ENCODE data around the gene ESCO1. TPM values are rescaled to one million over a fixed set of nuclear protein-coding genes. Genes with fewer than 3 reads are reported as not detected.
"Not testable (repeated sequence)": the region's sequence is repeated elsewhere in the genome, so short reads cannot be mapped to it uniquely, and the experiment has no call there.

Gene ESCO1
- total RNA-seq, 1 experiment from 2014 or later = 23.0 TPM

- no peak overlapping the region for H3K27ac Mint-ChIP-seq (ENCODE audit: unreplicated experiment)
- POLR2A ChIA-PET = interaction anchor here (0.7 kb wide), 1 partner anchor 49 kb away, joined by 3 read pairs; no protein-coding TSS in a partner anchor
These were observed 2.9 kb downstream of the ESCO1 start for GRCh38 chr18:21597620-21598019.

GRCh38 chr18:21593540-21594257, 6.8 kb downstream of the ESCO1 start:
- Mint-ChIP-seq H3K27ac (ENCODE audit: unreplicated experiment) (no peak overlapping the region), H3K27me3 (ENCODE audit: insufficient read depth, unreplicated experiment) (no peaks in the 10 kb centered on the region), H3K4me1 (ENCODE audit: low read depth, unreplicated experiment) (peaks cover 9% of the 10 kb centered on the region), H3K36me3 (ENCODE audit: insufficient read depth, unreplicated experiment) (peaks cover 27% of the 10 kb centered on the region), H3K9me3 (ENCODE audit: unreplicated experiment) (no peaks in the 10 kb centered on the region), H3K4me3 (ENCODE audit: unreplicated experiment) (no peak overlapping the region)
- ChIA-PET POLR2A (no interaction called here), CTCF (no interaction called here)
- no peak for TF ChIP-seq CTCF (IDR thresholded peaks at IDR 0.05; ENCODE audit: insufficient read depth in 1 of 2, low read depth in 1 of 2, low read length in 1 of 2, severe bottlenecking in 1 of 2, unreplicated experiment in 1 of 2)
- H3K27me3 ChIP-seq (replicated peaks; ENCODE audit: control insufficient read depth, insufficient read depth, low read length) = no peaks in the 10 kb centered on the region
- H3K9me3 ChIP-seq = no peaks in the 10 kb centered on the region
- no peak overlapping the region for H3K4me3 ChIP-seq (ENCODE audit: low read depth, low read length)
- intact Hi-C loops (cut with micrococcal nuclease; ENCODE audit: unreplicated experiment) = loop anchor here (10.0 kb wide), 1 partner anchor 49 kb away; no protein-coding TSS in a partner anchor
- BruUV-seq (replicated peaks) = no TSS peak
- no peaks in the 10 kb centered on the region for H3K36me3 ChIP-seq (ENCODE audit: control insufficient read depth, insufficient read depth, low read length)
- peak in 1 of 2 experiments; percentile 11 for DNase-seq
- peaks cover 4% of the 10 kb centered on the region; the same call in 1 of the 2 replicates for H3K4me1 ChIP-seq

More at GRCh38 chr18:21597620-21598019, 2.9 kb downstream of the ESCO1 start:
- intact Hi-C loops (cut with micrococcal nuclease; ENCODE audit: unreplicated experiment) = loop anchor here (10.0 kb wide), 1 partner anchor 53 kb away; no protein-coding TSS in a partner anchor
- no peaks in the 10 kb centered on the region for H3K27me3 ChIP-seq (replicated peaks; ENCODE audit: control insufficient read depth, insufficient read depth, low read length)
- H3K4me3 ChIP-seq (ENCODE audit: low read depth, low read length) = no peak overlapping the region
- no peaks in the 10 kb centered on the region for H3K36me3 ChIP-seq (ENCODE audit: control insufficient read depth, insufficient read depth, low read length)
- H3K9me3 ChIP-seq = no peaks in the 10 kb centered on the region
- Mint-ChIP-seq H3K4me1 (ENCODE audit: low read depth, unreplicated experiment) (peaks cover 6% of the 10 kb centered on the region), H3K9me3 (ENCODE audit: unreplicated experiment) (no peaks in the 10 kb centered on the region), H3K4me3 (ENCODE audit: unreplicated experiment) (no peak overlapping the region), H3K27me3 (ENCODE audit: insufficient read depth, unreplicated experiment) (no peaks in the 10 kb centered on the region), H3K36me3 (ENCODE audit: insufficient read depth, unreplicated experiment) (peaks cover 25% of the 10 kb centered on the region)
- no peak for TF ChIP-seq CTCF (IDR thresholded peaks at IDR 0.05; ENCODE audit: insufficient read depth in 1 of 2, low read depth in 1 of 2, low read length in 1 of 2, severe bottlenecking in 1 of 2, unreplicated experiment in 1 of 2)
- DNase-seq = no peak
- BruUV-seq (replicated peaks) = no TSS peak
- H3K4me1 ChIP-seq = peaks cover 4% of the 10 kb centered on the region; the same call in 1 of the 2 replicates
- CTCF ChIA-PET = interaction anchor here (1.5 kb wide), 1 partner anchor 15 kb away, joined by 3 read pairs; the partner anchor contains the start of gene SNRPD1

- H3K9me3 Mint-ChIP-seq (ENCODE audit: unreplicated experiment); CTCF ChIA-PET; H3K4me1 ChIP-seq; H3K27ac Mint-ChIP-seq (ENCODE audit: unreplicated experiment); H3K9me3 ChIP-seq; H3K27me3 ChIP-seq (replicated peaks; ENCODE audit: control insufficient read depth, insufficient read depth, low read length); H3K36me3 ChIP-seq (ENCODE audit: control insufficient read depth, insufficient read depth, low read length); DNase-seq; H3K4me1 Mint-ChIP-seq (ENCODE audit: low read depth, unreplicated experiment); H3K27me3 Mint-ChIP-seq (ENCODE audit: insufficient read depth, unreplicated experiment); H3K4me3 ChIP-seq (ENCODE audit: low read depth, low read length); H3K4me3 Mint-ChIP-seq (ENCODE audit: unreplicated experiment); POLR2A ChIA-PET; BruUV-seq (replicated peaks): not testable (repeated sequence)
- intact Hi-C loops (cut with micrococcal nuclease; ENCODE audit: unreplicated experiment) = loop anchor here (10.0 kb wide), 1 partner anchor 48 kb away; no protein-coding TSS in a partner anchor
- peaks cover 26% of the 10 kb centered on the region for H3K36me3 Mint-ChIP-seq (ENCODE audit: insufficient read depth, unreplicated experiment)
These were observed 8.1 kb downstream of the ESCO1 start for GRCh38 chr18:21592361-21592760.
